Muscle of back (tissue), 11 donors: Measurements from ENCODE around the gene CLMN. TPM values are rescaled to one million over a fixed set of nuclear protein-coding genes. Genes with fewer than 3 reads are reported as not detected.
"Not testable (repeated sequence)": the region's sequence is repeated elsewhere in the genome, so short reads cannot be mapped to it uniquely, and the experiment has no call there.

Experiments used
- DNase-seq, 3 donors: peaks; one replicate each; pipeline versions ENCODE4 v3.0.0 to v3.0.0-alpha.2; 2013
- polyA plus RNA-seq, 10 donors: library from polyadenylated mRNA; unstranded; fragments of 120-200 nt; gene quantifications; one replicate each; pipeline ENCODE4 v1.2.1, GENCODE V29; 2013; ENCODE audit not compliant: insufficient read length in 10 of 10

The CLMN gene
- polyA plus RNA-seq, 10 donors = 1.6 to 4.6 (median 3.0) TPM

GRCh38 chr14:95288672-95289322 lies 30.9 kb downstream of the CLMN start:
- DNase-seq = no peak

GRCh38 chr14:95287176-95287754 lies 32.4 kb downstream of the CLMN start:
- no peak for DNase-seq

GRCh38 chr14:95286645-95287044 lies 33.1 kb downstream of the CLMN start:
- DNase-seq = no peak

- no peak for DNase-seq
Observed at GRCh38 chr14:95285566-95285965, 34.1 kb downstream of the CLMN start.

- not testable (repeated sequence) for DNase-seq
Observed at GRCh38 chr14:95283802-95284201, 35.9 kb downstream of the CLMN start.

- DNase-seq = not testable (repeated sequence)
Observed at GRCh38 chr14:95282986-95283380, 36.7 kb downstream of the CLMN start.

- DNase-seq = no peak
Observed at GRCh38 chr14:95282354-95282985, 37.2 kb downstream of the CLMN start.

- no peak for DNase-seq
Observed at GRCh38 chr14:95281560-95282176, 38.0 kb downstream of the CLMN start.

GRCh38 chr14:95275494-95275893 lies 44.2 kb downstream of the CLMN start:
- DNase-seq = no peak

- no peak for DNase-seq
Observed at GRCh38 chr14:95274874-95275273, 44.8 kb downstream of the CLMN start.

GRCh38 chr14:95274279-95274678 lies 45.4 kb downstream of the CLMN start:
- no peak for DNase-seq

- DNase-seq = no peak
Observed at GRCh38 chr14:95273001-95273978, 46.4 kb downstream of the CLMN start.

GRCh38 chr14:95272057-95272456 lies 47.7 kb downstream of the CLMN start:
- no peak for DNase-seq

- no peak for DNase-seq
Observed at GRCh38 chr14:95270203-95270602, 49.5 kb downstream of the CLMN start.

- DNase-seq = no peak
Observed at GRCh38 chr14:95269493-95269892, 50.2 kb downstream of the CLMN start.

- DNase-seq = no peak
Observed at GRCh38 chr14:95268350-95268749, 51.4 kb downstream of the CLMN start.

- no peak for DNase-seq
Observed at GRCh38 chr14:95267306-95267705, 52.4 kb downstream of the CLMN start.

- peak in 2 of 3 donors; percentile 43 to 92 for DNase-seq
Observed at GRCh38 chr14:95265106-95266094, 54.3 kb downstream of the CLMN start.

- DNase-seq = no peak
Observed at GRCh38 chr14:95264271-95264973, 55.3 kb downstream of the CLMN start.
